ENCODE measurements around the gene CNTNAP2. TPM values are rescaled to one million over a fixed set of nuclear protein-coding genes. Genes with fewer than 3 reads are reported as not detected.
"Not testable (repeated sequence)": the region's sequence is repeated elsewhere in the genome, so short reads cannot be mapped to it uniquely, and the experiment has no call there.

The CNTNAP2 gene
- total and polyA plus RNA-seq, 2 donors (not counting 1 experiment from before 2014, with no cell fraction given) = not detected

DNA sequence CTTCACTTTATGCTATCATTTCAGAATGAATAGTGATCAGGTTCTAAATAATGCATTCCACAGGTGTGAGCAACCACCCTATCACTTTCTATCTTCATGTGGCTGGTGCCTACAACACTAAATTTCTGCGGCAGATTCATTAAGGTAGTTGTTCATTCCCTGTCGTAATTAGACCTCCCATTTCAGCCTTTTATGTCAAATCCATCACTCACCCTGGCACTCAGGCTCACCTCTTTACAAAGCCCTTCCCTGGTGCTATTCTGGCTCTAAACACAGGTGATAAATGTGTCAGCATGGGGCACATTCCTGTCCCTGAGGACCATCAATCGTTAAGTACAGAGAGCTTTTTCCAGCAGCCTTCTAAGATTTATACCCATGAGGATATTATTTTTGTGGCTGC, 2173.9 kb downstream of the CNTNAP2 start:
- Histone ChIP-seq H3K4me2 (ENCODE audit: extremely low read depth, insufficient read depth, low read length) (no peak overlapping the region), H2AFZ (ENCODE audit: low read length) (no peak overlapping the region), H3K4me1 (ENCODE audit: control insufficient read depth, extremely low read depth, insufficient read depth, low read length) (no peaks in the 10 kb centered on the region), H4K20me1 (ENCODE audit: control insufficient read depth, extremely low read depth, insufficient read depth, low read length) (no peaks in the 10 kb centered on the region), H3K36me3 (ENCODE audit: control insufficient read depth, insufficient read depth, low read length) (no peaks in the 10 kb centered on the region), H3K9ac (ENCODE audit: insufficient read depth, low read length) (no peak overlapping the region), H3K4me3 (replicated peaks in 1 of 4; ENCODE audit: control extremely low read depth in 1 of 4, insufficient read depth in 1 of 4, low read depth in 3 of 4, low read length in 4 of 4) (no peak overlapping the region), H3K9me3 (ENCODE audit: control insufficient read depth, insufficient read depth, low read depth, low read length) (no peaks in the 10 kb centered on the region), H3K79me2 (ENCODE audit: control insufficient read depth, insufficient read depth, low read length) (no peaks in the 10 kb centered on the region), H3K27me3 (ENCODE audit: control insufficient read depth, insufficient read depth, low read length) (no peaks in the 10 kb centered on the region), H3K27ac (ENCODE audit: insufficient read depth, low read length) (no peak overlapping the region)
- no peak for TF ChIP-seq EZH2 (IDR thresholded peaks at IDR 0.05; ENCODE audit: low read length, missing control alignments)
- TF ChIP-seq, protein P1, sequence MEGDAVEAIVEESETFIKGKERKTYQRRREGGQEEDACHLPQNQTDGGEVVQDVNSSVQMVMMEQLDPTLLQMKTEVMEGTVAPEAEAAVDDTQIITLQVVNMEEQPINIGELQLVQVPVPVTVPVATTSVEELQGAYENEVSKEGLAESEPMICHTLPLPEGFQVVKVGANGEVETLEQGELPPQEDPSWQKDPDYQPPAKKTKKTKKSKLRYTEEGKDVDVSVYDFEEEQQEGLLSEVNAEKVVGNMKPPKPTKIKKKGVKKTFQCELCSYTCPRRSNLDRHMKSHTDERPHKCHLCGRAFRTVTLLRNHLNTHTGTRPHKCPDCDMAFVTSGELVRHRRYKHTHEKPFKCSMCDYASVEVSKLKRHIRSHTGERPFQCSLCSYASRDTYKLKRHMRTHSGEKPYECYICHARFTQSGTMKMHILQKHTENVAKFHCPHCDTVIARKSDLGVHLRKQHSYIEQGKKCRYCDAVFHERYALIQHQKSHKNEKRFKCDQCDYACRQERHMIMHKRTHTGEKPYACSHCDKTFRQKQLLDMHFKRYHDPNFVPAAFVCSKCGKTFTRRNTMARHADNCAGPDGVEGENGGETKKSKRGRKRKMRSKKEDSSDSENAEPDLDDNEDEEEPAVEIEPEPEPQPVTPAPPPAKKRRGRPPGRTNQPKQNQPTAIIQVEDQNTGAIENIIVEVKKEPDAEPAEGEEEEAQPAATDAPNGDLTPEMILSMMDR (conservative IDR thresholded peaks at IDR 0.05 in 1 of 2, IDR thresholded peaks at IDR 0.05 in 1 of 2; ENCODE audit: low read depth in 1 of 2, low read length in 2 of 2) = no peak
- DNase-seq (ENCODE audit: low read depth in 2 of 2) = no peak

DNA sequence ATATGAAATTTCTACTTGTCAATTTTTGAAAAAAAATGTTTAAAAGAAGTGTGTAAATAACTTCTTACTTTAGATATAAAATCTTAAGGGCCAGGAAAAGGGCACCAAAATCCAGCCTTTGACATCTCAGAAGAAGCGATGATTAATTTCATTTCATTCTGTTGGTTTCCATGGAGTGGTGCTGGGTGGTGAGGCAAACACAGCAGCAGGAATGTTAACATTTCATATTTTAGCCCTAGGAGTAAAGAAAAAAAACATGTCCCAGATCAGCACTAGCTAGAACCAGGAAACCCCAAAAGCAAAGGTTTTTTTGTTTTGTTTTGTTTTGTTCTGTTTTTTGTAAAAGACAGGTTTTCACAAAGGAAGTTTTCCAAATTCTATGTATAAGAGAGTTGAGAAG, 2175.2 kb downstream of the CNTNAP2 start:
- H3K9ac ChIP-seq (ENCODE audit: insufficient read depth, low read length) = no peak overlapping the region
- H3K27ac ChIP-seq (ENCODE audit: insufficient read depth, low read length) = no peak overlapping the region
- H3K27me3 ChIP-seq (ENCODE audit: control insufficient read depth, insufficient read depth, low read length) = no peaks in the 10 kb centered on the region
- no peak overlapping the region for H3K4me3 ChIP-seq (replicated peaks in 1 of 4; ENCODE audit: control extremely low read depth in 1 of 4, insufficient read depth in 1 of 4, low read depth in 3 of 4, low read length in 4 of 4)
- no peaks in the 10 kb centered on the region for H4K20me1 ChIP-seq (ENCODE audit: control insufficient read depth, extremely low read depth, insufficient read depth, low read length)
- no peak overlapping the region for H2AFZ ChIP-seq (ENCODE audit: low read length)
- H3K4me1 ChIP-seq (ENCODE audit: control insufficient read depth, extremely low read depth, insufficient read depth, low read length) = no peaks in the 10 kb centered on the region
- H3K36me3 ChIP-seq (ENCODE audit: control insufficient read depth, insufficient read depth, low read length) = no peaks in the 10 kb centered on the region
- H3K9me3 ChIP-seq (ENCODE audit: control insufficient read depth, insufficient read depth, low read depth, low read length) = no peaks in the 10 kb centered on the region
- no peak overlapping the region for H3K4me2 ChIP-seq (ENCODE audit: extremely low read depth, insufficient read depth, low read length)
- TF ChIP-seq, protein P1 (conservative IDR thresholded peaks at IDR 0.05 in 1 of 2, IDR thresholded peaks at IDR 0.05 in 1 of 2; ENCODE audit: low read depth in 1 of 2, low read length in 2 of 2) = no peak
- TF ChIP-seq EZH2 (IDR thresholded peaks at IDR 0.05; ENCODE audit: low read length, missing control alignments) = no peak
- H3K79me2 ChIP-seq (ENCODE audit: control insufficient read depth, insufficient read depth, low read length) = no peaks in the 10 kb centered on the region
- no peak for DNase-seq (ENCODE audit: low read depth in 2 of 2)

DNA sequence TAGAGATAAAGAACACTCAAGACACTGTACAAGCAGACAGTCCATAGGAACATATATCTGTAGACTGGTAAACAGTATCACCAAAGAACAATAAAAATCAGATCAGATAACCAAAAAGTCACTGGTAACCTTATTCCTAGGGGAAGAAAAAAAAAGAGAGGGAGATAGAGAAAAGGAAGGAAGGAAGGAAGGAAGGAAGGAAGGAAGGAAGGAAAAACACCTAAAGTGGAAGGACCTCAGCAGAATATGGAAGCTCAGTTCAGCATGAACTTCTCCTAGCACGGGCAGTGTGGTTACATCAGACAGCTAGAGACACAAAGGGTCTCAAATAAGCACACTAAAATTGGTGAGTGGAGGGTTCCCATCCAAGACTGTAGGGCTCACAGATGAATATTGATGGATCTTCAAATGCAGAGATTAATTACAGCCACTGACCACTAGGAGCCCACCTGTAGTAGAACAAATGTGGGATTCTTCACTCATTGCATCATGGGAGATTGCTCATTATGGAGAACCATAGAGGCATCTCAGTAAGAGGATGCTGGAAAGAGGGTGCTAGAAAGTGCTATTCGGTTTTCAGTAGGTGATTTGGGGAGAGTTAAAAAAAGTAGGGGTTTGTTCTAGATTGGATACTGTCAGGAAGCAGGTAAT, 2180.5 kb downstream of the CNTNAP2 start:
- no peaks in the 10 kb centered on the region for H4K20me1 ChIP-seq (ENCODE audit: control insufficient read depth, extremely low read depth, insufficient read depth, low read length)
- no peaks in the 10 kb centered on the region for H3K79me2 ChIP-seq (ENCODE audit: control insufficient read depth, insufficient read depth, low read length)
- no peak overlapping the region for H3K4me2 ChIP-seq (ENCODE audit: extremely low read depth, insufficient read depth, low read length)
- DNase-seq (ENCODE audit: low read depth in 2 of 2) = no peak
- no peak overlapping the region for H2AFZ ChIP-seq (ENCODE audit: low read length)
- H3K4me3 ChIP-seq (replicated peaks in 1 of 4; ENCODE audit: control extremely low read depth in 1 of 4, insufficient read depth in 1 of 4, low read depth in 3 of 4, low read length in 4 of 4) = no peak overlapping the region
- H3K9me3 ChIP-seq (ENCODE audit: control insufficient read depth, insufficient read depth, low read depth, low read length) = no peaks in the 10 kb centered on the region
- H3K36me3 ChIP-seq (ENCODE audit: control insufficient read depth, insufficient read depth, low read length) = no peaks in the 10 kb centered on the region
- TF ChIP-seq, protein P1 (conservative IDR thresholded peaks at IDR 0.05 in 1 of 2, IDR thresholded peaks at IDR 0.05 in 1 of 2; ENCODE audit: low read depth in 1 of 2, low read length in 2 of 2) = no peak
- no peak for TF ChIP-seq EZH2 (IDR thresholded peaks at IDR 0.05; ENCODE audit: low read length, missing control alignments)
- H3K27ac ChIP-seq (ENCODE audit: insufficient read depth, low read length) = no peak overlapping the region
- no peaks in the 10 kb centered on the region for H3K4me1 ChIP-seq (ENCODE audit: control insufficient read depth, extremely low read depth, insufficient read depth, low read length)
- no peak overlapping the region for H3K9ac ChIP-seq (ENCODE audit: insufficient read depth, low read length)
- no peaks in the 10 kb centered on the region for H3K27me3 ChIP-seq (ENCODE audit: control insufficient read depth, insufficient read depth, low read length)

DNA sequence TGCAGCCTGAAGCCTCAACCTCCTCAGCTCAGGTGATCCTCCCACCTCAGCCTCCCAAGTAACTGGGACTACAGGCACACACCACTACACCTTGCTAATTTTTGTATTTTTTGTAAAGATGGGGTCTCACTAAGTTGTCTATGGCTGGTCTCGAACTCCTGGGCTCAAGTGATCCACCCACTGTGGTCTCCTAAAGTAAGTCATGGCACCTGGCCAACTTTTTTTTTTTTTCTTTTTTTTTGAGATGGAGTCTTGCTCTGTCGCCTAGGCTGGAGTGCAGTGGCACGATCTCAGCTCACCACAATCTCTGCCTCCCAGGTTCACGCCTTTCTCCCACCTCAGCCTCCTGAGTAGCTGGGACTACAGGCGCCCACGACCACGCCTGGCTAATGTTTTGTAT, 2182.2 kb downstream of the CNTNAP2 start:
- not testable (repeated sequence) for H4K20me1 ChIP-seq (ENCODE audit: control insufficient read depth, extremely low read depth, insufficient read depth, low read length); H3K9ac ChIP-seq (ENCODE audit: insufficient read depth, low read length); H3K9me3 ChIP-seq (ENCODE audit: control insufficient read depth, insufficient read depth, low read depth, low read length); DNase-seq (ENCODE audit: low read depth in 2 of 2); H3K79me2 ChIP-seq (ENCODE audit: control insufficient read depth, insufficient read depth, low read length); H3K4me2 ChIP-seq (ENCODE audit: extremely low read depth, insufficient read depth, low read length); H2AFZ ChIP-seq (ENCODE audit: low read length); H3K27ac ChIP-seq (ENCODE audit: insufficient read depth, low read length); H3K27me3 ChIP-seq (ENCODE audit: control insufficient read depth, insufficient read depth, low read length); H3K36me3 ChIP-seq (ENCODE audit: control insufficient read depth, insufficient read depth, low read length); H3K4me1 ChIP-seq (ENCODE audit: control insufficient read depth, extremely low read depth, insufficient read depth, low read length); H3K4me3 ChIP-seq (replicated peaks in 1 of 4; ENCODE audit: control extremely low read depth in 1 of 4, insufficient read depth in 1 of 4, low read depth in 3 of 4, low read length in 4 of 4)

Measured in fibroblast of lung (primary cell).